Measurements from ENCODE around the gene SPATA46.

DNA sequence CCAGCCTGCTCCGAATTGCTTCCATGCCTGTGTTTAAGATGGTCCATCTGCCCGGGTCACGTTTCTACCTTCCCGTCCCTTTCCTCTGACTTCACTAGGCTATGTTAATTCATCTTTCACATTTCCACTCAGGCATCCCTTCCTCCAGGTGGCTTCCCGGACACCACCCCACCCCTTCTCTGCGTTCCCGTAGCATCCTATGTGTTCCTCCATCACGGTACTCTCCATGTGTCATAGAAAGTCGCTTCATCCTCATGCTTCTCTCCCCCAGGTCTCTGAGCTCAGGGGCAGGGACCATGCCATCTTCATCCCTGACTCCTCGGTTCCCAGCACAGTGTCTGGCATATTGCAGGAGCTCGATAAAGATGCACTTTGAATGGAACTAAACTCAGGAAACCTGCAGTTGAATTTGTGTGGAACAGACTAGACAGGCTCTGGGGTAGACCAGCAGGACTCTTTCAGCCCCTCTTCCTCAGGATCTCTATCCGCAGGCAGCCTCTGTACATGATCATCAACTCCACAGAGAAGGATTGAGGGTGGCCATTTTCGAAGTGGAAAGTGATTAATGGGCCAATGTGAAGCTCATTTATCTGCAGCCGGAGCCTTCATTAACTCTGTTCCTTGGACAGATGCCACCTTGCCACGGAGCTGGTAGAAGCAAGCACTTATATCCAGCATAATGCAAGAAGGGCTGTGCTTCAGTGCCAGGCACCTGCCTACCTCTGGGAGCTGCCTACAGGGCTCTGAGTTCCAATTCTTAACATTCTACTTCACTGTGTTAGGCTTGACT, 13.9 kb upstream of the SPATA46 start:
- TF ChIP-seq, protein P1, sequence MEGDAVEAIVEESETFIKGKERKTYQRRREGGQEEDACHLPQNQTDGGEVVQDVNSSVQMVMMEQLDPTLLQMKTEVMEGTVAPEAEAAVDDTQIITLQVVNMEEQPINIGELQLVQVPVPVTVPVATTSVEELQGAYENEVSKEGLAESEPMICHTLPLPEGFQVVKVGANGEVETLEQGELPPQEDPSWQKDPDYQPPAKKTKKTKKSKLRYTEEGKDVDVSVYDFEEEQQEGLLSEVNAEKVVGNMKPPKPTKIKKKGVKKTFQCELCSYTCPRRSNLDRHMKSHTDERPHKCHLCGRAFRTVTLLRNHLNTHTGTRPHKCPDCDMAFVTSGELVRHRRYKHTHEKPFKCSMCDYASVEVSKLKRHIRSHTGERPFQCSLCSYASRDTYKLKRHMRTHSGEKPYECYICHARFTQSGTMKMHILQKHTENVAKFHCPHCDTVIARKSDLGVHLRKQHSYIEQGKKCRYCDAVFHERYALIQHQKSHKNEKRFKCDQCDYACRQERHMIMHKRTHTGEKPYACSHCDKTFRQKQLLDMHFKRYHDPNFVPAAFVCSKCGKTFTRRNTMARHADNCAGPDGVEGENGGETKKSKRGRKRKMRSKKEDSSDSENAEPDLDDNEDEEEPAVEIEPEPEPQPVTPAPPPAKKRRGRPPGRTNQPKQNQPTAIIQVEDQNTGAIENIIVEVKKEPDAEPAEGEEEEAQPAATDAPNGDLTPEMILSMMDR (IDR thresholded peaks at IDR 0.05): no peak
- TF ChIP-seq POLR2A (IDR thresholded peaks at IDR 0.05): no peak
